Measurements from ENCODE around the gene SFR1. TPM values are rescaled to one million over a fixed set of nuclear protein-coding genes. Genes with fewer than 3 reads are reported as not detected.

Gene SFR1
- total and polyA plus RNA-seq, 8 donors = 0.58 to 13.1 (median 4.8) TPM

GRCh38 chr10:104090611-104091010, 31.4 kb upstream of the SFR1 start:
- Histone ChIP-seq H3K27ac (no peak overlapping the region), H3K4me3 (no peak overlapping the region), H3K9me3 (no peaks in the 10 kb centered on the region), H3K4me1 (no peaks in the 10 kb centered on the region), H3K36me3 (no peaks in the 10 kb centered on the region), H3K27me3 (no peaks in the 10 kb centered on the region)
- no peak for TF ChIP-seq EP300 (IDR thresholded peaks at IDR 0.05)
- TF ChIP-seq POLR2AphosphoS5 (IDR thresholded peaks at IDR 0.05) = no peak
- TF ChIP-seq POLR2A (IDR thresholded peaks at IDR 0.05) = no peak
- TF ChIP-seq, protein P1, sequence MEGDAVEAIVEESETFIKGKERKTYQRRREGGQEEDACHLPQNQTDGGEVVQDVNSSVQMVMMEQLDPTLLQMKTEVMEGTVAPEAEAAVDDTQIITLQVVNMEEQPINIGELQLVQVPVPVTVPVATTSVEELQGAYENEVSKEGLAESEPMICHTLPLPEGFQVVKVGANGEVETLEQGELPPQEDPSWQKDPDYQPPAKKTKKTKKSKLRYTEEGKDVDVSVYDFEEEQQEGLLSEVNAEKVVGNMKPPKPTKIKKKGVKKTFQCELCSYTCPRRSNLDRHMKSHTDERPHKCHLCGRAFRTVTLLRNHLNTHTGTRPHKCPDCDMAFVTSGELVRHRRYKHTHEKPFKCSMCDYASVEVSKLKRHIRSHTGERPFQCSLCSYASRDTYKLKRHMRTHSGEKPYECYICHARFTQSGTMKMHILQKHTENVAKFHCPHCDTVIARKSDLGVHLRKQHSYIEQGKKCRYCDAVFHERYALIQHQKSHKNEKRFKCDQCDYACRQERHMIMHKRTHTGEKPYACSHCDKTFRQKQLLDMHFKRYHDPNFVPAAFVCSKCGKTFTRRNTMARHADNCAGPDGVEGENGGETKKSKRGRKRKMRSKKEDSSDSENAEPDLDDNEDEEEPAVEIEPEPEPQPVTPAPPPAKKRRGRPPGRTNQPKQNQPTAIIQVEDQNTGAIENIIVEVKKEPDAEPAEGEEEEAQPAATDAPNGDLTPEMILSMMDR (IDR thresholded peaks at IDR 0.05) = no peak
- intact Hi-C loops (cut with DNase I; ENCODE audit: low total_unique reads) = no loop called here
- 63 to 79% (median 68%) methylated on average over 2 of the region's 2 CpGs for WGBS, 5 donors
- DNase-seq = no peak

DNA sequence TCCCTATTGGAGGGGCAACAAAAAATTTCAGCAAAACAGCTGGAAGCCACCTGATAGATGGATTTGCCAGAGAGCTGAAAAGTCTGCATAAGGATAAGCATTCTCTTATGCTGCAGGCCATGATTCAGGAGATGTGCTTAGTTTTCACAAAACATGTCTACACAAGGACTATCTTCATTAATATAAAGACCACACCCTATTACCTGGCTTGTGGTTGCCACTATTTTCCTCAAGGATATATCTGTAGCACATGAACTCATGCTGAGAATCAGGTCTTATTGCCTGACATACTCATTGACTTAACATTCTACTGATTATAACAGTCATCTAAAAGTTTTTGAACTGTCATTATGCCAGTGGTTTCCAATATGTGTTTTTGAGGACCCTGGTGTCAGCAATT, 29.2 kb upstream of the SFR1 start:
- Histone ChIP-seq H3K4me1 (no peaks in the 10 kb centered on the region), H3K4me3 (no peak overlapping the region), H3K27me3 (no peaks in the 10 kb centered on the region), H3K9me3 (peaks cover 0 to 9% (median 0%) of the 10 kb centered on the region in 4 donors), H3K36me3 (no peaks in the 10 kb centered on the region), H3K27ac (no peak overlapping the region)
- TF ChIP-seq POLR2AphosphoS5 (IDR thresholded peaks at IDR 0.05) (no peak), EP300 (IDR thresholded peaks at IDR 0.05) (no peak), POLR2A (IDR thresholded peaks at IDR 0.05) (no peak)
- TF ChIP-seq, protein P1 (IDR thresholded peaks at IDR 0.05) = no peak
- intact Hi-C loops (cut with DNase I; ENCODE audit: low total_unique reads) = no loop called here
- no peak for DNase-seq

- Histone ChIP-seq H3K27ac (no peak overlapping the region), H3K9me3 (peaks cover 0 to 9% (median 0%) of the 10 kb centered on the region in 4 donors), H3K36me3 (no peaks in the 10 kb centered on the region), H3K4me3 (no peak overlapping the region), H3K27me3 (no peaks in the 10 kb centered on the region), H3K4me1 (no peaks in the 10 kb centered on the region)
- no peak for TF ChIP-seq POLR2A (IDR thresholded peaks at IDR 0.05)
- no peak for TF ChIP-seq EP300 (IDR thresholded peaks at IDR 0.05)
- TF ChIP-seq, protein P1 (IDR thresholded peaks at IDR 0.05) = no peak
- no peak for TF ChIP-seq POLR2AphosphoS5 (IDR thresholded peaks at IDR 0.05)
- WGBS, 5 donors = 88 to 98% (median 90%) methylated on average over 2 of the region's 2 CpGs
- DNase-seq = no peak
- intact Hi-C loops (cut with DNase I; ENCODE audit: low total_unique reads) = no loop called here
Measured at GRCh38 chr10:104096692-104097091, 25.3 kb upstream of the SFR1 start.

GRCh38 chr10:104098358-104098925, 23.5 kb upstream of the SFR1 start:
- Histone ChIP-seq H3K4me3 (no peak overlapping the region), H3K36me3 (no peaks in the 10 kb centered on the region), H3K27ac (no peak overlapping the region), H3K4me1 (no peaks in the 10 kb centered on the region), H3K27me3 (no peaks in the 10 kb centered on the region), H3K9me3 (peaks cover 0 to 9% (median 0%) of the 10 kb centered on the region in 4 donors)
- no peak for TF ChIP-seq POLR2A (IDR thresholded peaks at IDR 0.05)
- TF ChIP-seq EP300 (IDR thresholded peaks at IDR 0.05) = no peak
- TF ChIP-seq, protein P1 (IDR thresholded peaks at IDR 0.05) = no peak
- TF ChIP-seq POLR2AphosphoS5 (IDR thresholded peaks at IDR 0.05) = no peak
- intact Hi-C loops (cut with DNase I; ENCODE audit: low total_unique reads) = no loop called here
- no peak for DNase-seq
- 89 to 95% (median 94%) methylated on average over 4 of the region's 4 CpGs for WGBS, 5 donors
